GF-D8 (cell line): ENCODE measurements around the gene ITGB8.
A peak's percentile ranks its signal among the peaks of the same experiment; 100 is the strongest.

Experiments
- DNase-seq: peaks from one replicate; lab custom pipeline; 2025; lab: John Stamatoyannopoulos, UW

The ITGB8 gene

GRCh38 chr7:20430664-20431063 lies 100.0 kb downstream of the ITGB8 start:
- no peak for DNase-seq

DNA sequence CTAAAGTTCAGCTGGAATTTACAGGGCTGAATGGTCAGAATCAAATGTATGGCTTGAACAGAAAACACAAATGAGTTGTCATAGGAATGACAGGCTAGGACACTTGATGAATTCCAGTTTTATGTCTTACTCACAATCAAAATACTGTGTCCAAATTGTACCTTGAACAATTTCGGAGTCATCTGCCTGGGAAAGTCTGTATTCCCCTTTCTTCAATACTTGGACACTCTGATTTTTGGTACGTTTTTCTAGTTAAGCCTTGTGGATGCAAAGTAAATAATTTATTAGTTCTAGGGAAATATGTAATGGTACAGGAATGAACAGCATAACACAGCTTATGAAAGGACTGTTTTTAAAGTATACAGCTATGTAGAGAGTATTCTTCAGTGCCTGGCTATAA lies 100.4 kb downstream of the ITGB8 start:
- no peak for DNase-seq

GRCh38 chr7:20432071-20432470 lies 101.4 kb downstream of the ITGB8 start:
- DNase-seq, result no peak

GRCh38 chr7:20435305-20435704 lies 104.6 kb downstream of the ITGB8 start:
- no peak for DNase-seq

DNA sequence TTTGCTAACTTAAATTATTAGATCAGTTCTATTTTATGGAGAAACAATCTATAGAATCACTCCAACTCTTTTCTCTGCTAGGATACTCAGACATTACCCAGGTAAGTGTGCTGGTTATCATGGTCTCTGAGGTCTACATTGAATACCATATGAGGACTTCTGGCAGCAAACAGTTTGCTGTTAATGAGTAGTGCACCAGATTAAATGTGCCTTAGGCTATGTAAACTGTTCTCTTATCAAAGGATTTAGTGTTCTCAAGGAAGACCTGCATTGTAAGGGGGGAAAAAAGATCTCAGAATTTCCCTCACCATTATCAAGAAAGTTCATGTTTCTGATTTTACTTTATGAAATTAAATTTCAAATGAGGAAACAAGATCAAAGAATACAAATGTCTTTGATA lies 107.5 kb downstream of the ITGB8 start:
- no peak for DNase-seq

GRCh38 chr7:20438694-20439376 lies 108.1 kb downstream of the ITGB8 start:
- DNase-seq, result no peak

GRCh38 chr7:20439416-20440185 lies 108.9 kb downstream of the ITGB8 start:
- DNase-seq, result no peak

DNA sequence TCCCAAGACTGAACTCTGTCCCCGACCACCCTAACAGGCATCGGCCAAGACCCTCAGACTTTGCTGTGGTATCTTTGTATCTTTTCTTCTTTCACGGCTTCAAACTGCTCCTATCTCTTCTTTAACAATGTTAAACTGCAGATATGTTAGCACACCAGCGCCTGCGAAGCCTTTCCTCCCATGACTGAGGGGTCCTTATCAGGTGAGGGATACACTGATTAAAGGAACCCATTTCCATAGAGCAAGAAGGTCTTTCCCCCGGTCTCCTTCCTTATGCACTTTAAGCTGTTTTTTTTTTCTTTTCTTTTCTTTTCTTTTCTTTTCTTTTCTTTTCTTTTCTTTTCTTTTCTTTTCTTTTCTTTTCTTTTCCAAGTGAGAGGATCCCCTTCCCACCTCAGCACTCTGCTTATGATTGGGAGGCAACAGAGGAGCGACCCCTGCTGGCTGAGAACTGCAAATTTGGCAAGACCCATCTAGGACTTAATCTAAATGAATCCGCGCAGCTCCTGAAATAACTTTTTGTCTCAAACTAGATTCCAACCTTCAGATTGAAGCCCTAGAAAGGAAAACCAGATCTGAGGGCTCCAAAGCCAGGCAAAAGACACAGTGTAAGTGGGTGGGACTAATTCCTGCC lies 109.9 kb downstream of the ITGB8 start:
- no peak for DNase-seq

GRCh38 chr7:20441346-20441745 lies 110.6 kb downstream of the ITGB8 start:
- DNase-seq, result no peak

DNA sequence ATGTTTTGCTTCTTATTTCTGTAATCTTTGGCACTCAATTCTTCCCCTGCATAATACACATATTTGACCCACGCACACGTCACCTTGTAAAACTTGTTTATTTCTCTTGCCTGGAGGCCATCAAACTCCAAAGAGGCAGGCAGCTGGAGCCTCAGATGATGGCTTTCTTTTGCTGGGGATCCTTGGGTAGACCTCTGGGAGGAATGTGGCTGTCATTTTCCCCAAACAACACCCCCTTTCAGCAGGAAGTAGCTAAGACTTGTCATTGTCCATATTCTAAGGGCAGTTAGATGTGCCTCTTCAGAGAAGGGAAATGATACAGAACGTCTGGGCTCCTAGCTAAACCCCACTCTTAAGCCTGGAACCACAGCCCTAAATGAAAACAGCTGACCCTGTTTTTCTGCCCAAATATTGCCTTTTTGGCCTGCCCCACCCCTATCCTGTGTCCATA lies 111.3 kb downstream of the ITGB8 start:
- no peak for DNase-seq

DNA sequence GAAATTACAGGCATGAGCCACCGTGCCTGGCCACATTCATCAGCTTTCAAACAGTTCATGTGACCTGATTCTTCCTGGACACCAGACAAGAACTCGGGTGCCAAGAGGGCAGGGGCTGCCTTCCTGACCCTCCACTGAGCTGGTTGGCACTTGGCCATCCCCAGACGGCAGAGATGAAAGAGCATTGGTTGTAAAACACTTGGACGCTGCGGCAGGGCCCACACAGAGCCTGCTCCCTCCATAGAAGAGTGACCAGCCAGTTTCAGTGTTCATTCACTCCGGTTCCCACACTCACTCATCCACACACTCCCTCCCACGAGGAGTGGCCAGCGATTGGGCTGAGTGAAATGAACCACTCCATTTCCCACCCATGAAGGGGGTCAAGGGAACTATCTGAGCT lies 112.3 kb downstream of the ITGB8 start:
- no peak for DNase-seq

DNA sequence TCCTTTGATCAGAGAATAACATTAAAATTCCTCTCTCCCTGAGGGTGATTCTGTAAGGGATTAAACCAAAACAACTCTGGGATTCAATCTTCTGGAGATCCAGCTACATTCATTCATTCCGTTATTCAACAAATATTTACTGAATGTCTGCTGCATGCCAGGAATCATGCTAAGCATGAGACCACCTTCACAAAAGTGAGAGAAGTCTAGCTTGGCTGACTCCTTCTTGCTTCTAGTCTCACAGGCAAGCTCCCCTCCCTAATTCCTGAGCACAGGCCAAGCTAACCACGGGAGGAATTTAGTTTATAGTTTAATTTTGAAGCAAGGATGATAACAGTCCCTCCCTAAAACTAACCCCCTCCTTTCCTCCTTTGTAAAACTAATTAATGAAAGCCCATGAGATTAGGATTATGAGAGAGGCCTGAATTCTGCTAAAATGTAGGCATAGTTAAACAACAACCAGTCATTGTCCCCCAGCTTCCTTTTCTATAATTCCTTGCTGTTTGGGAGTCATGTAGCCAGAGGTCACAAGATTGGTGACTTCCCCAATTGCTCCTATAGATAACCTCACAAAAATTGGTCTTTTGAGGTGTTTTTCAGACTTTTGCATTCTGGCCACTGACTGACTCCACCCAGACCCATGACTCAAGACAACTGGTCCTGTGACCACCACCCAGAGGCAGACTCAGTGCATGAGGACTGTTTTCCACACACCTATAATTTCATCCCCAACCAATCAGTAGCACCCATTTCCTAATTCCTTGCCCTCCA lies 113.5 kb downstream of the ITGB8 start:
- no peak for DNase-seq

- no peak for DNase-seq
Measured at GRCh38 chr7:20447021-20447650, 116.4 kb downstream of the ITGB8 start.

GRCh38 chr7:20449176-20449575 lies 118.5 kb downstream of the ITGB8 start:
- no peak for DNase-seq

GRCh38 chr7:20450536-20450935 lies 119.8 kb downstream of the ITGB8 start:
- peak; percentile 14 for DNase-seq

GRCh38 chr7:20454202-20454601 lies 123.5 kb downstream of the ITGB8 start:
- no peak for DNase-seq

DNA sequence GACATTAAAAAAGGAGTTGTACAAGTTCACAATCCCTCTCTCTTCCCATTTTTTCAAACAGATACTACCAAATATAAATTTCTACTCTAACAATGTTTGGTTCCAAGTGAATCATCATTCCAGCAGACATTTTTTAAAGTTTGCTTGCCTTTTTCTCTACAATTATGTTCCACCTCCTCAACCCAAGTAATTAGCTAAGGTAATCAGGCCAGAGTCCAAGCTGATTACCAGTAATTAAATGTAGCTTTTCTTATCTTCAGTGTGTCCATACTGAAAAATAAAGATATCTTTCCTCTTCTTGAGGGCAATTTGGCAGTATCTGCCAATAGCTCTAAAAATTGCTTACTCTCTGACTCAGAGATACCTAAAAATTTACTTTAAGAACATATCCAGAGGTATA lies 126.0 kb downstream of the ITGB8 start:
- DNase-seq, result no peak

- no peak for DNase-seq
Measured at GRCh38 chr7:20458521-20458920, 127.8 kb downstream of the ITGB8 start.

DNA sequence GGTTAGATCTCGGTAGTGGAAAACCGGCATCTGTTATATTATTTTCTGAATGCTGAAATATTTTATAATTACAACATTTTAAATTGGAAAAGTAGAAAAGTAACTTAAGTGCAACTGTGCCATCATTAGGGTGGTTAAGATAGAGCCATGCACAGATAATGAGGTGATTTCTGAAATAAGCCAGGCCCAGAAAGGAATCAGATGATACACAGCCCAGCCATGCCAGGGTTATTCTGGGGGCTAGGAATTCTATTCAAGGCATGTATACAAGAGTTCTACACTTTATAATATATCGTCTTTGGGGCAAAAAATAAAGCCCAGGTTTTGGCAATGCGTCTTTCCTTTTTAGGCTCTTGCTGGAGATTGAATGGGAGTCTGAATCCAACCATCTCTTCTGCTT lies 128.7 kb downstream of the ITGB8 start:
- DNase-seq, result no peak

DNA sequence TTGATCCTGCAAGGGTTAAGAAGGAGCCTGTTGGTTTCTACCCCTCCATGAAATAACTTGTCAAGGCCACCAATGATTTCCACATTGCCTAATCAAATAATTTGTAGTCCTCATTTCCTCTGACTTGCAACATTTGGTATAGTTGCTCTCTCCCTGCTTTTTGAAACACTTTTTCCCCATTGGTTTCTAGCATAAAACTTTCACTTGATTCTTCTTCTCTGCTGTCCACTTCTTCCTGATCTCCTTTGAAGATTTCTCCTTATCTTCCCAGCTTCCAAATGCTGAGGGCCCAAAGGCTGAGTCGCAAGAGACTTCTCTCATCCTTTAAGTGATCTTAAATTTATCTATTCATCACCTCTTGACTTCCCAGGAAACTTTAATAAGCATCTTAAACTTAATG lies 134.2 kb downstream of the ITGB8 start:
- DNase-seq, result no peak
